ENCODE data around the gene MRPL14.

The MRPL14 gene

DNA sequence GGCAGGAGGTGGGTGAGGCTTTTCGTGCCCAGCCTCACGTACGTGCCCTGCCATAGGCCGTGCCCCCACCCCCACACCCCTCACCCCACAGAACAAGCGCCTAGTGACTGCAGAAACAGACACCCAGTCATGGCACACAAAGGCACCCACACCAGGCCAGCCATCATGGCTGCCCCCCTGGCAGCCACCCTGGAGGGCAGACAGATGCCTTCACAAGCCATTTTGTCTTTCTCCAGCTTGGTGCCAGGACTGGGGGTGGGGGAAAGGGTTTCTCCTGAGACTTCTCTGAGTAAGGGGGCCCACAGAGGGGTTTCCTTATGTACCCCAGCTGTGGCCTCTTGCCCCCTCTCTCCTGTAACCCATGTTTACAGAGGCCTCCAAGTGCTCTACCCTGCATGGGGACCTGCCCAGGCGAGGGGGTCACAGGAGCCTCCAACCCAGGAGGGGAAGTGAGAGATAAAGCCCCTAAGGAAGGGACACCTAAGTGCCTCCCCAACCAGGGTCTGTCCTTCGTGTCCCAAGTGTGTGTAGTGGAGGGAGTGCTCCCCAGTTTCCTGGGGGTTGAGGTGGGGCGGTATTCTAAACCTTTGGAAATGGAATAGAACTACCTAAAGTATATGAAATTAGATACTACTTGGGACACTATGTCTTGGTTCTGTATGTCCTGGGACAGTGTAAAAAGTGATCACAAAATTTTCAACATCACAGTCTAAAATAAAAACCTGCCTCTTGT is 49.9 kb downstream of the MRPL14 start:
- no peak for DNase-seq

DNA sequence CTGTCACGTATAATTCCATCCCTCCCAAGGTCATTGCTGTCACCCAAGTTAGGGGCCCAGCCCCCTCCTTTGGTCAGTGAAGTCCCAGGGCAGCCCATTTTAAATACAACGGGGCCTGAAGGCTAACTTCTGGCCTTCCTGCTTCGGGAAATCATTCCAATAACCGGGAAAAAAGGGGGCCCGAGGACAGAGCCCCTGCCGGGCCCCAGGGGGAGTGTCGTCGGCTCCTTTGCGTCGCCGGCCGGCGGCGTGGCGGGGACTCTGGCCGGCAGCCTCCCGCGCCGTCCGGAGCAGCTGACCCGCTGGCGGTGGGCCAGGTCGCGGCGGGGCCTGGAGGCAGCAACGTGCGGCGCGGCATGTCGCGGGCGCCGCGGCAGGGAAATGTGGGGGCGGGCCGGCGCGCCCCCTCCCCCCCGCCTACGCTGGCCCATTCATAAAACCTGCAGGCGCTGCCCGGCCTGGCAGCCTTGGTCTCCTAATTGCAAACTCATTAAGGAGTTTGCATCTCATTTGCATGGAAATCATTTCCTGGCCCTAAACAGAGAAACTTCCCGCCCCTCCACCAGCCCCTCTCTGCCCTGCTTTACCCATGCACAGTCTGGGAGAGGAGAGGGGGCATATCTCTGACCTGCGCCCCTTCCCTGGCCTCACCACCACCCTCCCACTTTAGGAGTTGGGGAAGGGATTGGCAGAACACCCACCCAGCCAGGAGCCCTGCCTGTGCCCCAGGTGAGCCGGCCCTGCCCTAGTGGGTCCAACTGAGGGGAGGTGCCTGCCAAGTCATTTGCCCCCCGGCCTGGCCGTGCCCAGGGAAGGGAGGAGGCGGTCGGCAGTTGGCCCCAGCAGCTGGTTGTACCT is 50.7 kb downstream of the MRPL14 start:
- no peak for DNase-seq

DNA sequence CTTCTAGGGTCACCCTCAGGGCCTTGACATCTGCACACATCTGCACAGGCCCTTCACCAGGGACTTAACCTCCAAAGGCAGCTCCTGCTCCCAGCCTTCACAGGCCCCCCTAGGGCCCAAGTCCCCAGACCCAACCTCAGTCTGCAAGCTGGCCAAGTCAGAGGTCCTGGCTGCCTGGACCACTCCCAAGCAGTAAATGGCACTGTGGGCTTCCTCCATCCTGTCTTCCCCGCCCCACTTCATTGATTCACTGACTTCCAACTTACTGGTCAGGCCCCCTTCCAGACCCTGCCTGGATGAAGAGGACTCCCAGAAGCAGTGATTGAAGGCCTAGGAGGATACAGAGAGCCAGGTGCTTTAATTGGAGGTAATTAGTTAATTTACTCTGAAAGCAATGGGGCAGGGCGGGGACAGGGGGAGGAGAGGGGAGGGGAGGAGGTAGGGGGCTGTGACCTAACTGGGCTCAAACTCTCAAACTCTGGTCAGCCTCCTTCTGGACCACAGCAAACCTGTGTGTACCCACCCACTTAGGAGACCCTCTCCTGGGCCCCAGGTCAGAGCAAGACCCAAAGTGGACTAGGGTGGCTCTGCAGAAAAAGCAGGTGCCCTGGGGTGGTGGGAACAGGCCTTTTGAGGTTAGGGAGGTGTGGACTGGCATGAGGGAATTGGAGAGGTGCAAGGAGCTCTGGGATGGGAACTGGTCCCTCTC is 51.5 kb downstream of the MRPL14 start:
- no peak for DNase-seq

DNA sequence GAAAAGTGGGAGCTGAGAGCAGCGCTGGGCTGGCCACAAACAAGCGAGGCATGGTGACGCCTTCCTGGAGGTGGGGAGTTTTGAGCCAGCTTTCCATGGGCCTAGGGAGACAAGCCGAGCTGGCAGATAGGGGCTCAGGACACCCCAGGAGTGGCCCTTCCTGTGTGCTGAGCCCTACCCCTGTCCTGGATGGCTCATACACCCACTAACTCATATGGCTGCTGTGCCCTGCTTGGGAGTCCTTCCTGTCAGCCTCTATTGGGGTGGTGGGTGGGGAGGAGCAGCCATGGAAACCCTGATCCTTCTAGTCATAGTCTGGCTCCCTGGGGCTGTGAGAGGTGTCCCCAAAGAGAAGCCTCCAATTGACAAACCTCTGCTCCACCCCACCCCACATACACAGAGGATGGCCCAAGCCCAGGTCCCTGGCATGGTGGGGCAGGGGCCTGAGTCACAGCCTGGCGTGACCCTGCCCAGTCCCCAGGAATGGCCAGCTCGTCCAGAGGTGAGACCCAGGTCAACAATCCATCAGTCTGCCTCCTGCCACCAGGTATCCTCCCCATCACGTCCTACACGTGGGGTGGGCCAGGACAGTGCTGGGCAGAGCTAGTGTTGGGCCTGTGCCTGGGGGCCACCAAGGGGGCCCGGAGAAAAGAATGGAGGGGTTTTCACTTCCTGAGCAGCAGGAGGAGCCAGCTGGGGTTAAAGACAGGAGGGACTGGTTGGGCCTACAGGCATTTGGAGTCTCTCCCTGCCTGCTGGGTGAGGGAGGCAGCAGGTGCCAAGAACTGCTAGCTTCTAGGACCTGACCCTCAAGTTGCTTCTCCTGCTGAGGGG is 52.2 kb downstream of the MRPL14 start:
- no peak for DNase-seq

DNA sequence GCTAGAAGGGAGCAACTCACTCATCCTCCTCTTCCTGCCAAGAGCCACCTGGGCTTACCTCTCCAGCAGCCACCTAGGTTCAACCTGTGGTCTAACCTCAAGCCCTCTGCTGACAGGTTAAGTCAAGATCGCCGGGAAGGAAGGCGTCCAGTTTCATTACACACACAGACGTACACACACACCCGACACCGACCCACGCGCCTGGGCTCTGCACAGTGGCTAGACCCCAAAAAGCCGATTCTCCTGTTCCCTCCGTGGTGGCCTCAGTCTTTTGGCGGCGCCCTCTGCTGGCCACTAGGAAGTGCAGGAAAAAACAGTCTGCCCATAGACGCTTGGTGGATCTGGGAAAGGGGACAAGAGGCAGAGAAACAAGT is 52.8 kb downstream of the MRPL14 start:
- no peak for DNase-seq

DNA sequence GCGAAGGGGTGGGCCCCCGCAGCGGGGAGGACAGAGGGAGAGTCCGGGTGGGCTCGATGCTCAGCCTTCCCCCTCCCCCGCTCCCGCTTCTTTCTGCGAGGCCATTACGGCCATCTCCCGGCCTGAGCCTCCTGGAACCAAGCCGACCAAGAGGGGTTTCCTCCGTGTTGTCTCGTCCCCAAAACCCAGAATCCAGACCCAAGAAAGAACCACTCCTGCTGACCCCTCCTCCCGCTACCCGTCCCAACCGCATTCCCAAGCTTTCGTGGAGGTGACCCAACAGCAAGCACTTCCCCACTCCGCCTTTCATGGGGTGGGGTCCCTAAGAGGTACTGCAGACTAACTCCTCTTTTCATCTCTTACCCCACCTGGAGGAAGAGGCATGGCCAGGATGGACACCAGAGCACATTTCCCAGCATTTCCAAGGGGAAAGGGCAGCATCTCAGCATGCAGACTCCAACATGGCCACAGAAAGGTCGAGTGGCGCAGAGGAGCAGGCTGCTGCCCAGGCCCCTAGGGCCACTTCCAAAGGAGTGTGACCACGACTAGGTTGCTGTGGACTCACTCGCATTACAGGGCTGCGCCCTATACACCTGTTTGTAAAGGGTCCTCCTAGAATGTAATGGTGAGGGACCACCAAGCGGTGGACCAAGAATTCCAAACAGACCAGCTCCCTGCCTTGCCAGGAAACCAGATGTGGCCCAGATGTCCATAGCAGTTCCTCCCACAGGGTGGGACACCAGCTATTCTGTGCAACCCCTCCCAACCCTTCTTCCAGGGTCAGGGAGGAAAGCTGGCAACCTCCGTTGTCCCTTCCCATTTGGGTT is 53.4 kb downstream of the MRPL14 start:
- no peak for DNase-seq

DNA sequence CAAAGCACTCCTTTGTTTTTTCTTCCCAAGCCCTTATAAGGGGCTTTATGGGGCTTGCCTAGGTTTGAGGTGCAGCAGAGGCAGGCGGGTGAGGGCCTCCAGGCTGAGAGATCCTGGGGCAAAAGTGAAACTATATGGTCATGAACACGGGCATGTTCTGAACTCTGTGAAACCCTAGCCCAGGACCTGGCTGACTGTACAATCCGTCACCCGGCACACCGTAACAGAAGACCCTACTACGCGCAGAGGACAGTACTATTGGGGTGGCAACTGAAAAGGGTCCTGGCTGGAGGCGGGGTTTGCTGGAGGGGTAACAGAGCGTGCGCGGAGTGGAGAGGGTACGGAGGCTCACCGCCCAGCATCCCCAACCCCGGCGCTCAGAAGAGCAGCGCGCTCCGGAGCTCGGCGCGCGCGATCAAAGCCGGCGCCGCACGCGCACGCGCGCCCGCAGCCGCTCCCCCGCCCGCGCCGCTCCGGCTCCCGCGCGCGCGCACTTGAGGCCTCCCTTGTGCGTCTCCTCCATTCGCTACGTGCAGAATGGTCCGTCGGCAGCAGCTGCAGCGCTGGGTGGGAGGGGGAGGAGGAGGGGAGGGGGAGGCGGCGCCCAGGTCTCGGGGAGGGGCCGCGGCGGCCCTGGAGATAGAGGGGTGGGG is 54.2 kb downstream of the MRPL14 start:
- DNase-seq: no peak

DNA sequence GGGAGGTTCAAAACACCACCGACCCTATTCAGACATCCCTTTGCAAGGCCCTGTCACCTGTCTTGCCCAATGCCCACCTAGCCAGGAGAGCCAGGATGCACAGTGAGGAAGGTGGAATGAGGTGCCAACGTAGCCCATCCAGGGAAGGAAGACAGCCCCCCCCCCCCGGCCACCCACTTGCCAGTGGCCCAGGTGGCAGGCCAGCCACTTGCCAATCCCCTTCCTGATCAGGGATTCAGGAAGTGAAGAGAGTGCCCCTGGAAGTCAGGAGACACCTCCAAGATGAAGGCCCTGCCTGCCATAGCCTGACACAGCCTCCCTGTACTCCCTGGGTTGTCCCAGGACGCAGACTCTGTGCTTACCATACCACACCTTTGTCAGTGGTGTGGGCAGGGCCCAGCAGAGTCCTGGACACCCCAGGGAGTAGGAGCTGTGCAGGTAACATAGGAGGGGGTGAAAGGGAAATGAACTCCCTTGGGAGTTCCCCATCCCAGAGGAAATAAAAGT is 54.7 kb downstream of the MRPL14 start:
- no peak for DNase-seq

DNA sequence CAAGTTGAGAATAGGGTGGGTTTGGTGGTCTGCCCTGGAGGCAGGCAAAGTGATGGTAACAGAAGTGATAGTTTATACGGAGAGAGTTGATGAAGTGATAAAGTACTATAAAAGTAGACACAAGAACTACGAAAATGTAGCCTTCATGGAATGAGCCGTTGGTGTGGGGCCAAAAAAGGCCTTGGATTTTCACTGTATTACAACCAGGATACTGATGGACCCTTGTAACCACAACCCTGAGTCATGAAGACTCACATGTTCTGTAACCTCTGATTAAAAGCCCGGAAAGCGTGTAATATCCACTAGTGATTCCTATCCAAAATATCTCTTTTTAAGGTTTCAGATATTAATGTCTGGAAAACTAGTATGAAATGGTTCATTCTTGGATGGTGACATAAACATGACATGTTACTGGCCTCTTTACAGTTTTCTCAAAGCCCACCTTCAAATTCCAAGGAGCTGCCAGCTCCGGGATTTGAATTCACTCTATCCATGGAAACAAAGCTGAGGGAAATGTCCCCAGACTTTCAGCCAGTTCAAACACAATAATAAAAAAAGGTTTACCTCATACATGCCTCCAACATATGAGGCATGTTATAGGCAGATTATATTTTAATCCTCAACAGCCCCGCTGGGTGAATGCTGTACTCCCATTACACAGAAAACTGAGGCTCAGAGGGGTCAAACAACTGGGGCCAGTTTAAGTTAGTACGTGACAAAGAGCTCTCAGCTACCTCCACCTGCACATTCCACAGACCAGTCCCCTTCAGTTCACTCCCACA is 55.4 kb downstream of the MRPL14 start:
- no peak for DNase-seq

DNA sequence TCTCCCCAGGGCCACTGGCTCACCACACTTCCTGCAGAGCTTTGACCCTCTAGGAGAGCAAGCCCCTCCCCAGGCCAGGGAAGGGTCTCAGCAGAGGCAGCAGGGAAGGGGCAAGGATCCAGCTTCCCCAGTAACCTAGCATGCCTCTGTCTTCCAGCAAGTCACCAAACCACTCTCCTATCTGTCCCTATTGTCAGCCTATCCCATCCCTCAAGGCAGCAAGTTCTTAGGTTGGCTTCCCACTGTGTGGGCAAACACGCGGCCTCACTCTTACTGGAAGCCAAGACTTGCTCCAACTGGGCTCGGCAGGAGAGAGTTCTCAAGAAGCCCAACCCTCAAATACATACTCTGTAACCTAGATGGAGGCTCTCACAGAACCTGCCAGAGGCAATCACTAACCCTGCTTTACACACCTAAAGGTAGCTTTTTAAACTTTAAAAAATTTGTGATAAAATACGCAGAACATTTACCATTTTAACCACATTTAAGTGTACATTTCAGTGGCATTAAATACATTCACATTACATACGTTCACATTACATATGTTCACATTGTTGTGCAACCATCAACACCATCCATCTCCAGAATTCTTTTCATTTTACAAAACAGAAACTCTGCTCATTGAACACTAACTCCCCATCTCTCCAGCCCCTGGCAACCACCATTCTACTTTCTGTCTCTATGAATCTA is 58.5 kb downstream of the MRPL14 start:
- DNase-seq: no peak

DNA sequence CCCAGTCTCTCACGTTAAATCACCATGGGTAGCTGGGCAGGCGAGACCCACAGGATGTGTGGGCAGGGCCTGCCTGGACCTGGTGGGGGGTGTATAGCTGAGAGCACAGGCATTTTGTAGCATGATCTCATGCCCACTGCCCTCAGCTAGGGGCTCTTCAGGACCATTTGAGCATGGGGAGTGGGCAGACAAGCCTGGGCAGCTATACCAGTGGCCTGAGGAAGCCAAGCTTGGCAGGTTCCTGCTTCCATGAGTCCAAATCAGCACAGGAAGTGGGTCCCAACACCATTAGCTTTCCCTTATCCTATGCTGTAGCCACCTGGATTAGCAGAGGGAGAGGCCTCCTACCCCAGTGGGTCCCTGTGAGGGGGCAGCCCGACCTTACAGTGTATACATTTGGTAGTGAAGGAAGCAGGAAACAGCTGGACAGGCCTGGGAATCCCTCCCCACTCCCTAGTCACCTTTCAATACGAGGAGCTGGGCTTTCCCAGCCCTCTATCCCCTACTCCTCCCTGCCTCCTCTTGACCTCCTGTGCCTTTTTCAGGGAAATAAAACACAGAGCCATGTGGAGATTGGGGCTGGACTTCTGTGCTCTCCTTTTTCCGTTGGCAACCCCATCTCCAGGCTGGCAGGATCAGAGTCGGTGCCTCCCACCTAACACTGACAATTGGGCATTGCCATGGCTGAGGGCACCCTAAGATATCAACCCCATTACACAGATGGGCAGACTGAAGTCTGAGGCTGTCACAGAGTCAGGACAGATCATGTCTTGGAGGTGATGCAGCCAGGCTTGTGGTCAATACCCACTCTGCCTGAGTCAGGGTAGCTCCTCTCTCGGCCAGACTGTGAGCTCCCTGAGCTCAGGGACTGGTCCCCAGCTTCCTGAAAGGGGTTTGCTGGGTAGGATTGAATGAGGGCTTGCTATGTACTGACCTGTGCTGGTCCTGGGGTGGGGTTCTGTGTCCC is 59.8 kb downstream of the MRPL14 start:
- DNase-seq: no peak

DNA sequence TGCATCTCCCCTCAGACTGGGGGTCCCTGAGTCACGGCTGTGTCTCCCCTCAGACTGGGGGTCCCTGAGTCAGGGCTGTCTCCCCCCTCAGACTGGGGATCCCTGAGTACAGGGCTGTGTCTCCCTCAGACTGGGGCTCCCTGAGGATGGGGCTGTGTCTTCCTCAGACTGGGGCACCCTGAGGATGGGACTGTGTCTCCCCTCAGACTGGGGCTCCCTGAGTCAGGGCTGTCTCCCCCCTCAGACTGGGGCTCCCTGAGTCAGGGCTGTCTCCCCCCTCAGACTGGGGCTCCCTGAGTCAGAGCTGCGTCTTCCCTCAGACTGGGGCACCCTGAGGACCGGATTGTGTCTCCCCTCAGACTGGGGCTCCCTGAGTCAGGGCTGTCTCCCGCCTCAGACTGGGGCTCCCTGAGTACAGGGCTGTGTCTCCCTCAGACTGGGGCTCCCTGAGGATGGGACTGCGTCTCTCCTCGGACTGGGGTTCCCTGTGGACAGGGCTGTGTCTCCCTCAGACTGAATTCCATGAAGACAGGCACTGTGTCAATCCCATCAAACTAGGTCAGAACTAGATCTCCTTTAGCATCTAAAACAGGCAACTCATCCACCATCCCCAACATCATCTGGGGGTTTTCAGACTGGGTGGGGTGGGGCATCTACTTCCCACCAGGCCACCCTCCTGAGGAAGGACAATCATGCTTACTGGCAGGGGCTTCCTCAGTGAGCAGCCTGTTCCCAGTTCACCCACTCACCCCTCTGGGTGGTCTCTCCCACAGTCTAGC is 60.7 kb downstream of the MRPL14 start:
- DNase-seq: no peak

DNA sequence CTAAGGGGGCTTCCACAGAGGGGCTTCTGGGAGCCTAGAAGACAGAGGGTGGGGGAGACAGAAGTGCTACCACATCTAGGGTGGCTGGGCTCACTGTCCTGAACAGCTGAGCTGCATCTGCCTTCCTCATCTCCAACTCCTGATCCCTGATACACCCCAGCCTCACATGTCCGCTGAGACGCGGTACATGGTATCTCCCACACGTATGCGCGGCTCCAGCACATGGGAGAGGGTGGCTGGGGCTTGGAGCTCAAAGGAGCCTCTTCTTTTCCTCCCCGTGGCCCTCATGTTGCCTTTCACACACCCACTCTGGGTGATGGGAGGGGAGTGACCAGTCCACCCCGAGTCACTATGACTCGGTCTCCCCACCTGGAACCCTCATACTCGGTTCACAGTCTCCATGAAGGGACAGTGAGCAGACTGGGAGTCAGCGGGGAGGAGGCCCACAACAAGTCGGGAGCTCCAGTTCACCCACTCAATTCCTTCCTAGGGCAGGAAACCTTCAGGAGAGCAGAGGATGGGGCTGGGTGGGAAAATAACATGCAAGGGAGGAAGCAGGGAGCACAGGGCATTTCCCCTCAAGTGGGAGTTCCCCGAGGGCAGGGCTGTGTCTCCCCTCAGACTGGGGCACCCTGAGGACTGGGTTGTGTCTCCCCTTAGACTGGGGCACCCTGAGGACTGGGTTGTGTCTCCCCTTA is 61.7 kb downstream of the MRPL14 start:
- DNase-seq: no peak

DNA sequence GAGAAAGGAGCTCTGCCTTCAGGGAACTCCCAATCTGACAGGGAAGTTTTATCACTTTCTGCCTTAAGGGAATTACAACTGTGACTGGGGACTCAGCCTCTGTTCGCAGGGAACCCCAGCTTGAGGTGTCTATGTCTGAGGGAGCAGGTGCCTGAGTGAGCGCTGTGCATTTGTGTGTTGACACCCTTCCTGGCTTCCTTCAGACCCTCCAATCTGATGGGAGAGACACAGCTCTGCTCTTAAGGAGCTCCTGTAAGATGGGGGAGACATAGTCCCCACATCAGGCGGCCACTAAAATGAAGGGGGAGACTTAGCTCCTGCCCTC is 62.3 kb downstream of the MRPL14 start:
- DNase-seq: no peak

DNA sequence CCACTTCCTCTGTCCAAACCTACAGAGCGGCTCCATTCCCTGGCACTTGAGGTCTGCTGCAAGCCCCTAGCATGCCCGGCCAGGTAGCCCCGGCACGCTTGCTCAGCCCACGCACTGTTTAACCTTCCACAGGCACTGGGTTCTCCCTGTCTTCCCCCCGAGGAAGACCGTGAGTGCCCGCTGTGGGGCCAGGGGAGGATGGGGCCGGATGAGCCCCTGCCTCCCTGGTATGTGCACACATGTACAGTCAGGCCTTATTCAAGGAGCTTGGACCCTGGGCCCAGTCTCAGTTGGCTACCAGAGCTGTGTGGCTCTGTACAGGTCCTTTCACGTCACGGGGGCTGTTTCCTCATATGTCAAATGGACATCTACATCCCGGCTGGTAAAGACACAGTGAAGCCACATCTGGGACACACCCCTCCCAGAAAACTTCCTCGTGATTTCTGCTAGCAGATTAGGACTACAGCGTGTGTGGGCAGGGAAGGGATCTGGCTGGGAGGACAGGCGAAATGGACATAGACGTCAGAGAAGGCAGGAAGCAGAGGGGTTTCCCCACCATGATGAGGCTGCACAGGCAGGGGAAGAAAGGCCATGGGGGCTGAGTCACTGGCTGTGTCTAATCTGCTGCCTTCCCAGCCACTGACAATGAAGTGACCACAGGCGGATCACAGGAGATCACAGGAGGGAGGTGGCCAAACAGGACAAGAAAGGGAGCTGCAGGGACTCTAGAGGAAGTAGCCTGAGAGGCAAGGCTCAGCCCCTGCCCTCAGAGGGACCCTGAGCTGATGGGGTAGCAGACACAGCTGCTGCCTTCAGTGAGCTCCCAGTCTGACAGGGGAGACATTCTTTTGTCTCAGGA is 62.9 kb downstream of the MRPL14 start:
- no peak for DNase-seq

DNA sequence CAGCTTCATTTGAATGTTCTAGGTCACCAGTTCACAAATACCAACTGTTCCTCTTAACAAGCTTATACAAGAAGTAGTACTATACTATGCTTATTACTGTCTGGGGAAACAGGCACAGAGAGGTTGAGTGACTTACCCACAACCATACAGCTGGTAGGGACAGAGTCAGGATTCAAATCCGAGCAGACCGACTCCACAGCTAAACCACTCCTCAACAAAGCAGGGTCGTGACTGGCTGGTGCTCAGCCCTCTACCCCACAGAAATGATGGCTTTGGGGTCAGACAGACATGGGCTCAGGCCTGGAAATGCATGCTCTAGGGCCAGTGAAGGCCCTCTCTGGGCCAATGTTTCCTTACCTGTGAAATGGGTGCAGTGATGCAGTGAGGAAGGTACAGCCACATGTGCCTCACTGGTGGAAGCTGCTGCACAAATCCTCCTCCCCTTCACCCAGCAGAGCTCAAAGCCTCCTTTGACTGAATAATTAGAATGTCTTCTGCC is 63.6 kb downstream of the MRPL14 start:
- DNase-seq: no peak

All from KG1 (cell line).